Measurements from ENCODE around the gene HOMER3.

The HOMER3 gene

GRCh38 chr19:18889949-18890745 is 50.9 kb downstream of the HOMER3 start (continued):
- TF ChIP-seq POU6F1 (CRISPR knock-in tag; IDR thresholded peaks at IDR 0.05; ENCODE audit: borderline replicate concordance, low read depth): no peak
- no peak for TF ChIP-seq ZNF565 (CRISPR knock-in tag; conservative IDR thresholded peaks at IDR 0.05; ENCODE audit: low read depth)
- no peak for TF ChIP-seq SNAI2 (CRISPR knock-in tag; IDR thresholded peaks at IDR 0.05)
- no peak for TF ChIP-seq PPARA (CRISPR knock-in tag; IDR thresholded peaks at IDR 0.05; ENCODE audit: borderline replicate concordance)
- TF ChIP-seq PATZ1 (CRISPR knock-in tag; IDR thresholded peaks at IDR 0.05; ENCODE audit: borderline replicate concordance): no peak
- no peak for TF ChIP-seq ISL1 (CRISPR knock-in tag; IDR thresholded peaks at IDR 0.05)
- TF ChIP-seq OSR1 (CRISPR knock-in tag; IDR thresholded peaks at IDR 0.05): no peak

- TF ChIP-seq PPARA (CRISPR knock-in tag; IDR thresholded peaks at IDR 0.05; ENCODE audit: borderline replicate concordance) (no peak), POU6F1 (CRISPR knock-in tag; IDR thresholded peaks at IDR 0.05; ENCODE audit: borderline replicate concordance, low read depth) (no peak), ZFP3 (CRISPR knock-in tag; IDR thresholded peaks at IDR 0.05) (no peak), ZC3H10 (CRISPR knock-in tag; IDR thresholded peaks at IDR 0.05) (no peak), RARB (CRISPR knock-in tag; IDR thresholded peaks at IDR 0.05) (no peak), BACH2 (CRISPR knock-in tag; IDR thresholded peaks at IDR 0.05; ENCODE audit: borderline replicate concordance) (no peak), ZNF70 (CRISPR knock-in tag; IDR thresholded peaks at IDR 0.05) (no peak), TCF4 (CRISPR knock-in tag; IDR thresholded peaks at IDR 0.05; ENCODE audit: borderline replicate concordance) (no peak), ZNF565 (CRISPR knock-in tag; conservative IDR thresholded peaks at IDR 0.05; ENCODE audit: low read depth) (no peak), TOX (CRISPR knock-in tag; IDR thresholded peaks at IDR 0.05; ENCODE audit: borderline replicate concordance) (no peak), TSHZ2 (CRISPR knock-in tag; IDR thresholded peaks at IDR 0.05) (no peak), ZFP30 (CRISPR knock-in tag; IDR thresholded peaks at IDR 0.05) (no peak), CREB5 (CRISPR knock-in tag; IDR thresholded peaks at IDR 0.05; ENCODE audit: low read depth) (no peak)
- ATAC-seq: no peak
Measured at GRCh38 chr19:18886972-18887371, 54.0 kb downstream of the HOMER3 start.

GRCh38 chr19:18883526-18884304 is 57.3 kb downstream of the HOMER3 start:
- no peak for ATAC-seq
- TF ChIP-seq ARNTL (CRISPR knock-in tag; IDR thresholded peaks at IDR 0.05; ENCODE audit: borderline replicate concordance, low read depth): no peak
- no peak for TF ChIP-seq TOX (CRISPR knock-in tag; IDR thresholded peaks at IDR 0.05; ENCODE audit: borderline replicate concordance)
- TF ChIP-seq ZFP3 (CRISPR knock-in tag; IDR thresholded peaks at IDR 0.05): no peak
- no peak for TF ChIP-seq POU6F1 (CRISPR knock-in tag; IDR thresholded peaks at IDR 0.05; ENCODE audit: borderline replicate concordance, low read depth)
- no peak for TF ChIP-seq CSDC2 (CRISPR knock-in tag; IDR thresholded peaks at IDR 0.05)
- no peak for TF ChIP-seq ZNF565 (CRISPR knock-in tag; conservative IDR thresholded peaks at IDR 0.05; ENCODE audit: low read depth)
- TF ChIP-seq OSR1 (CRISPR knock-in tag; IDR thresholded peaks at IDR 0.05): no peak
- no peak for TF ChIP-seq ESRRG (CRISPR knock-in tag; IDR thresholded peaks at IDR 0.05)
- TF ChIP-seq TCF4 (CRISPR knock-in tag; IDR thresholded peaks at IDR 0.05; ENCODE audit: borderline replicate concordance): no peak
- TF ChIP-seq ZNF8 (CRISPR knock-in tag; IDR thresholded peaks at IDR 0.05): no peak
- TF ChIP-seq CREB5 (CRISPR knock-in tag; IDR thresholded peaks at IDR 0.05; ENCODE audit: low read depth): no peak
- no peak for TF ChIP-seq SNAI2 (CRISPR knock-in tag; IDR thresholded peaks at IDR 0.05)

Measured in SK-N-SH treated with all-trans-retinoic acid at 6 μM for 48 hours (cell line).